OCI-LY1 (cell line): ENCODE data around the gene KIF20B.

Source experiments
- H2AFZ ChIP-seq: fragments of 200-600 bp; sonication (generic), shearing (Covaris generic); 2 replicates; pipeline ENCODE4 v1.6.0; 2014; ENCODE audit warnings: antibody characterized with exemption, mild to moderate bottlenecking, low read length
- H3F3A ChIP-seq: fragments of 200-600 bp; sonication (generic), shearing (Covaris generic); 2 replicates; pipeline ENCODE4 v1.6.0; 2014; ENCODE audit warnings: mild to moderate bottlenecking, antibody characterized with exemption, low read length, moderate library complexity; ENCODE audit not compliant: insufficient read depth
- H3K27ac ChIP-seq: fragments of 200-600 bp; sonication (generic); 2 replicates; pipeline ENCODE4 v1.5.1; 2014; ENCODE audit warnings: low read length, mixed run types, mild to moderate bottlenecking, low read depth; ENCODE audit not compliant: poor library complexity, severe bottlenecking
- H3K27me3 ChIP-seq: fragments of 200-600 bp; sonication (generic); 2 replicates; pipeline ENCODE4 v1.6.0; 2014; ENCODE audit warnings: antibody characterized with exemption, mild to moderate bottlenecking, low read length, moderate library complexity; ENCODE audit not compliant: insufficient read depth
- H3K36me3 ChIP-seq: fragments of 200-600 bp; sonication (generic); 2 replicates; pipeline ENCODE4 v1.6.1; 2014; ENCODE audit warnings: mild to moderate bottlenecking, antibody characterized with exemption, low read length, moderate library complexity, mixed read lengths; ENCODE audit not compliant: insufficient read depth
- H3K4me1 ChIP-seq: fragments of 200-600 bp; sonication (generic); 2 replicates; pipeline ENCODE4 v1.5.1; 2014; ENCODE audit warnings: mild to moderate bottlenecking, low read length, moderate library complexity; ENCODE audit not compliant: insufficient read depth, severe bottlenecking
- H3K4me2 ChIP-seq: fragments of 200-600 bp; sonication (generic), shearing (Covaris generic); 2 replicates; pipeline ENCODE4 v1.6.1; 2014; ENCODE audit warnings: low read length
- H3K4me3 ChIP-seq: fragments of 200-600 bp; sonication (generic); 2 replicates; pipeline ENCODE4 v1.5.1; 2014; ENCODE audit warnings: low read length, low read depth, mild to moderate bottlenecking, mixed read lengths; ENCODE audit not compliant: poor library complexity, severe bottlenecking
- H3K79me2 ChIP-seq: fragments of 200-600 bp; shearing (Covaris generic); 2 replicates; pipeline ENCODE4 v1.6.1; 2016; ENCODE audit warnings: mixed run types, low read length, mixed read lengths; ENCODE audit not compliant: insufficient read depth
- H3K9ac ChIP-seq: fragments of 200-600 bp; sonication (generic), shearing (Covaris generic); 2 replicates; pipeline ENCODE4 v1.6.1; 2014; ENCODE audit warnings: mild to moderate bottlenecking, low read length, mixed read lengths
- H3K9me2 ChIP-seq: fragments of 200-600 bp; sonication (generic), shearing (Covaris generic); 2 replicates; pipeline ENCODE4 v1.6.1; 2014; ENCODE audit warnings: low read depth, mild to moderate bottlenecking, low read length, mixed read lengths
- H3K9me3 ChIP-seq: fragments of 200-600 bp; shearing (Covaris generic); 2 replicates; pipeline ENCODE4 v1.6.1; 2014; ENCODE audit warnings: low read length, mixed read lengths
- H4K20me1 ChIP-seq: fragments of 200-600 bp; sonication (generic), shearing (Covaris generic); 2 replicates; pipeline ENCODE4 v1.6.0; 2016; ENCODE audit warnings: mild to moderate bottlenecking, low read length; ENCODE audit not compliant: insufficient read depth
- CTCF ChIP-seq: fragments of 200-600 bp; sonication (generic), shearing (Covaris generic); IDR thresholded peaks from 2 replicates; pipeline ENCODE4 v1.5.1; 2017; ENCODE audit warnings: mild to moderate bottlenecking, antibody characterized with exemption, low read length, moderate library complexity, mixed read lengths
- EZH2 ChIP-seq: fragments of 200-600 bp; sonication (generic), shearing (Covaris generic); IDR thresholded peaks from 2 replicates; pipeline ENCODE4 v1.8.0; 2017; ENCODE audit warnings: borderline replicate concordance, mixed run types, mild to moderate bottlenecking, antibody characterized with exemption, low read length, moderate library complexity, mixed read lengths

KIF20B gene

GRCh38 chr10:89809766-89810165, 108.4 kb downstream of the KIF20B start:
- no peaks in the 10 kb centered on the region for H3K79me2 ChIP-seq
- H3F3A ChIP-seq = no peaks in the 10 kb centered on the region
- no peak overlapping the region for H2AFZ ChIP-seq
- H3K36me3 ChIP-seq = no peaks in the 10 kb centered on the region
- H3K4me3 ChIP-seq = no peak overlapping the region
- H3K9me2 ChIP-seq = no peaks in the 10 kb centered on the region
- no peaks in the 10 kb centered on the region for H3K9me3 ChIP-seq
- H3K9ac ChIP-seq = no peak overlapping the region
- TF ChIP-seq EZH2 = no peak
- TF ChIP-seq CTCF = no peak
- no peak overlapping the region for H3K27ac ChIP-seq
- H3K27me3 ChIP-seq = no peaks in the 10 kb centered on the region
- H4K20me1 ChIP-seq = no peaks in the 10 kb centered on the region
- no peaks in the 10 kb centered on the region for H3K4me1 ChIP-seq
- no peak overlapping the region for H3K4me2 ChIP-seq

- Histone ChIP-seq H3K9ac (no peak overlapping the region), H2AFZ (no peak overlapping the region), H3K4me3 (no peak overlapping the region), H3K79me2 (no peaks in the 10 kb centered on the region), H3K27me3 (no peaks in the 10 kb centered on the region), H3K36me3 (no peaks in the 10 kb centered on the region), H3K9me3 (no peaks in the 10 kb centered on the region), H3F3A (no peaks in the 10 kb centered on the region), H4K20me1 (no peaks in the 10 kb centered on the region), H3K4me1 (no peaks in the 10 kb centered on the region), H3K27ac (no peak overlapping the region), H3K9me2 (no peaks in the 10 kb centered on the region), H3K4me2 (no peak overlapping the region)
- TF ChIP-seq EZH2 (no peak), CTCF (no peak)
These were observed 109.6 kb downstream of the KIF20B start for GRCh38 chr10:89810908-89811525.

- Histone ChIP-seq H3K9me3 (no peaks in the 10 kb centered on the region), H3K27ac (no peak overlapping the region), H3K4me1 (no peaks in the 10 kb centered on the region), H3K9me2 (no peaks in the 10 kb centered on the region), H3F3A (no peaks in the 10 kb centered on the region), H3K9ac (no peak overlapping the region), H2AFZ (no peak overlapping the region), H3K36me3 (no peaks in the 10 kb centered on the region), H3K27me3 (no peaks in the 10 kb centered on the region), H4K20me1 (no peaks in the 10 kb centered on the region), H3K4me2 (no peak overlapping the region), H3K79me2 (no peaks in the 10 kb centered on the region), H3K4me3 (no peak overlapping the region)
- TF ChIP-seq CTCF = no peak
These were observed 112.2 kb downstream of the KIF20B start for GRCh38 chr10:89813546-89813945.
